Tibial nerve (tissue), 4 donors: Measurements from ENCODE around the gene AP2A2.

Source experiments
- EP300 ChIP-seq, 2 donors: sonication (generic); formaldehyde crosslinking; IDR thresholded peaks; one replicate each; pipeline ENCODE4 v1.6.1; 2017; ENCODE audit warnings: antibody characterized with exemption in 2 of 2, mild to moderate bottlenecking in 1 of 2
- TF ChIP-seq, protein P1 (sequence below), 5 experiments: fragments of 200-600 bp in 3 of 5; fragments of 450-650 bp in 2 of 5; sonication (generic) in 3 of 5; IDR thresholded peaks; one replicate each; pipeline ENCODE4 v1.5.1; 2016 to 2019; ENCODE audit warnings: antibody characterized with exemption in 5 of 5, mild to moderate bottlenecking in 3 of 5, moderate library complexity in 2 of 5

DNA sequence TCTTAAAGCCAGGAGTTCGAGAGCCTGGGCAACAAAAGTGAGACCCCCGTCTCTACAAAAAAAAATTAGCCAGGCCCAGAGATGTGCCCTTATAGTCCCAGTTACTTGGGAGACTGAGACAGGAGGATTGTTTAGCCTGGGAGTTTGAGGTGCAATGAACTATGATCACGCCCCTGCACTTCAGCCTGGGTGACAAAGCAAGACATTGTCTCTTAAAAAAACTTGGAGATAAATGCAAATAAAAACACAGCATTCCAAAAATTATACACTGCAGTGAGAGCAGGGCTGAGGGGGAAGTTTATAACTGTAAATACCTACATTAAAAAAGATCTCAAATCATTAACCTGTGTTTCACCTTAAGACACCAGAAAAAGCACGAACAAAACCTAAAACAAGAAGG is 22.1 kb downstream of the AP2A2 start:
- TF ChIP-seq, protein P1, sequence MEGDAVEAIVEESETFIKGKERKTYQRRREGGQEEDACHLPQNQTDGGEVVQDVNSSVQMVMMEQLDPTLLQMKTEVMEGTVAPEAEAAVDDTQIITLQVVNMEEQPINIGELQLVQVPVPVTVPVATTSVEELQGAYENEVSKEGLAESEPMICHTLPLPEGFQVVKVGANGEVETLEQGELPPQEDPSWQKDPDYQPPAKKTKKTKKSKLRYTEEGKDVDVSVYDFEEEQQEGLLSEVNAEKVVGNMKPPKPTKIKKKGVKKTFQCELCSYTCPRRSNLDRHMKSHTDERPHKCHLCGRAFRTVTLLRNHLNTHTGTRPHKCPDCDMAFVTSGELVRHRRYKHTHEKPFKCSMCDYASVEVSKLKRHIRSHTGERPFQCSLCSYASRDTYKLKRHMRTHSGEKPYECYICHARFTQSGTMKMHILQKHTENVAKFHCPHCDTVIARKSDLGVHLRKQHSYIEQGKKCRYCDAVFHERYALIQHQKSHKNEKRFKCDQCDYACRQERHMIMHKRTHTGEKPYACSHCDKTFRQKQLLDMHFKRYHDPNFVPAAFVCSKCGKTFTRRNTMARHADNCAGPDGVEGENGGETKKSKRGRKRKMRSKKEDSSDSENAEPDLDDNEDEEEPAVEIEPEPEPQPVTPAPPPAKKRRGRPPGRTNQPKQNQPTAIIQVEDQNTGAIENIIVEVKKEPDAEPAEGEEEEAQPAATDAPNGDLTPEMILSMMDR (IDR thresholded peaks at IDR 0.05), result no peak
- no peak for TF ChIP-seq EP300 (IDR thresholded peaks at IDR 0.05)
